ENCODE data around the gene PRR5. TPM values are rescaled to one million over a fixed set of nuclear protein-coding genes. Genes with fewer than 3 reads are reported as not detected.

PRR5 gene
- total RNA-seq, 2 experiments from 2014 or later = 29.7 to 30.6 TPM

GRCh38 chr22:44729391-44730021, 27.5 kb downstream of the PRR5 start:
- Mint-ChIP-seq H3K4me3 (no peak overlapping the region), H3K4me1 (no peaks in the 10 kb centered on the region), H3K27me3 (no peaks in the 10 kb centered on the region), H3K36me3 (ENCODE audit: low read depth) (peaks cover 4% of the 10 kb centered on the region), H3K27ac (no peak overlapping the region), H3K9me3 (peaks cover 2% of the 10 kb centered on the region)
- CTCF ChIA-PET = interaction anchor here (0.5 to 1.3 kb wide), 3 partner anchors 45 to 1032 kb away, joined by 3 to 5 read pairs (median 5); no protein-coding TSS in a partner anchor
- POLR2A ChIA-PET = no interaction called here
- DNase-seq = no peak

DNA sequence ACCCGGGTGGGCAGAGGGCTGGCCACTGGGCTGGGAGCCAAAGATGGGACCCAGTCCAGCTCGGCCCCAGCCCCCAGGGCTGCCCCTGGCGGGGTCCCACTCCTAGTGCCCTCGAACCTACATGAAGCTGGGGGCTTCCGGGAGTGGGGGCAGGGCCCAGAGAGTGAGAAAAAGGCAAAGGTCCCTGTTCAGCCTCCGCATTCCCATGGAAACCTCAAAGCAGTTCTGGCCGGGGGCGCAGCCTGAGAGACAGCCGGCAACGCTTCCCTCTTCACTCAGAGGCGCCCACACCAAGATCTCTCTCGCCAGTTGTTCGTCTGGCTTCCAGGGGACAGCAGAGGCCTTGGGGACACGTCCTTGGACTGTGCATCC, 28.0 kb downstream of the PRR5 start:
- no peak overlapping the region for H3K27ac Mint-ChIP-seq
- DNase-seq = no peak
- CTCF ChIA-PET = interaction anchor here (0.5 to 0.8 kb wide), 3 partner anchors 11 to 1032 kb away, joined by 3 to 5 read pairs (median 4); no protein-coding TSS in a partner anchor

GRCh38 chr22:44730490-44731356, 28.7 kb downstream of the PRR5 start:
- H3K36me3 Mint-ChIP-seq (ENCODE audit: low read depth) = peaks cover 4% of the 10 kb centered on the region
- DNase-seq = no peak
- no peaks in the 10 kb centered on the region for H3K4me1 Mint-ChIP-seq
- peaks cover 2% of the 10 kb centered on the region for H3K9me3 Mint-ChIP-seq
- H3K27ac Mint-ChIP-seq = no peak overlapping the region
- H3K4me3 Mint-ChIP-seq = no peak overlapping the region
- H3K27me3 Mint-ChIP-seq = no peaks in the 10 kb centered on the region
- CTCF ChIA-PET = interaction anchor here (0.6 to 0.9 kb wide), 3 partner anchors 12 to 1033 kb away, joined by 3 to 4 read pairs (median 3); no protein-coding TSS in a partner anchor
- POLR2A ChIA-PET = no interaction called here

More for the DNA sequence above, 28.0 kb downstream of the PRR5 start:
- H3K4me3 Mint-ChIP-seq = no peak overlapping the region
- peaks cover 4% of the 10 kb centered on the region for H3K36me3 Mint-ChIP-seq (ENCODE audit: low read depth)
- H3K27me3 Mint-ChIP-seq = no peaks in the 10 kb centered on the region
- H3K9me3 Mint-ChIP-seq = peaks cover 2% of the 10 kb centered on the region
- H3K4me1 Mint-ChIP-seq = no peaks in the 10 kb centered on the region
- POLR2A ChIA-PET = no interaction called here

DNA sequence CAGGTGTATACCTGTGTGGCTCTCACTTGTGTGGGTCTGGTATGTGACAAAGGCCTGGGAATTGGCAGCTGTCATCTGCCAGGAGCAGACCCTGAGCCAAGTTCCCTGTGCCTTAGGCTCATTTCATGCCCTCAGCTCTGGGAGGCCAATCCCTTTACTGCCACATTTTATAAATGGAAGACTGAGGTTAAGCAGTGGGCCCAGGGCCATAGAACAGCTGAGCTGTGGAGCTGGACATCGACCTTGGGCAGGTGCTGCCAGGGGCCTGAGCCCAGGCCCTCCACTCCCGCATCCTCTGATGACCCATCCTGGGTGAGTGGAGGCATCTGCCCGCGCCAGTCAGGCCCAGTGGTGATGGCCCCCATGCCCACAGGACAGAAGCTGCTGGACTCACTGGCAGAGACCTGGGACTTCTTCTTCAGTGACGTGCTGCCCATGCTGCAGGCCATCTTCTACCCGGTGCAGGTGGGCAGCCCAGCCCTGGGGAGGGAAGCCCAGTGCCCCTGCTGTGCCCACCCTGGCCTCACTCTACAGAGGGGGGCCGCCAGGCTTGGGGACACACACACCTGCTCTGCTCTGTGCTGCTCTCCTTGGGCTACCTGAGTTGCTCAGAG, 29.5 kb downstream of the PRR5 start:
- POLR2A ChIA-PET = no interaction called here
- H3K36me3 Mint-ChIP-seq (ENCODE audit: low read depth) = peaks cover 4% of the 10 kb centered on the region

DNA sequence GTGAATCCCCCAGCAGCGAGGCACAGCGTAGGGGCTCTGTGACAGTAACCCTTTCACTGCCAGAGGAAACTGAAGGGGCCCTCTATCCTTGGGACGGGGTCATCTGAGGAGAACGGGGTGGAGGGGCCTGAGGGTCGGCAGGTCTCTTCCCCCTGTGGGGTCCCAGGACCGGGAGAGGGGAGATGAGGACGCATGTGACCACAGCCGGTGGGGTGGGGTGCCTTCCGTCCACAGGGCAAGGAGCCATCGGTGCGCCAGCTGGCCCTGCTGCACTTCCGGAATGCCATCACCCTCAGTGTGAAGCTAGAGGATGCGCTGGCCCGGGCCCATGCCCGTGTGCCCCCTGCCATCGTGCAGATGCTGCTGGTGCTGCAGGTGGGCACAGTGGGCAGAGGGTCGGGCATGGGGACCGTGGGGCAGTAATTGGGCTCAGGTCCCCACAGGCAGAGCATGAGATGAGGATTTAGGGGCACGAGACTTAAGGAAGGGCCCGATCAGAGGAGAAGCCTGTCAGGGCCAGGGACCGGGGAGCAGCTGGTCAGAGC, 30.1 kb downstream of the PRR5 start:
- peaks cover 2% of the 10 kb centered on the region for H3K9me3 Mint-ChIP-seq
- no peaks in the 10 kb centered on the region for H3K27me3 Mint-ChIP-seq
- H3K4me3 Mint-ChIP-seq = no peak overlapping the region
- ChIA-PET POLR2A (no interaction called here), CTCF (no interaction called here)
- H3K4me1 Mint-ChIP-seq = no peaks in the 10 kb centered on the region
- no peak for DNase-seq
- no peak overlapping the region for H3K27ac Mint-ChIP-seq
- peaks cover 4% of the 10 kb centered on the region for H3K36me3 Mint-ChIP-seq (ENCODE audit: low read depth)

More for the DNA sequence above, 29.5 kb downstream of the PRR5 start:
- Mint-ChIP-seq H3K4me3 (no peak overlapping the region), H3K27me3 (no peaks in the 10 kb centered on the region), H3K9me3 (peaks cover 2% of the 10 kb centered on the region), H3K4me1 (no peaks in the 10 kb centered on the region), H3K27ac (no peak overlapping the region)
- no peak for DNase-seq
- CTCF ChIA-PET = interaction anchor here (0.9 kb wide), 1 partner anchor 46 kb away, joined by 3 read pairs; no protein-coding TSS in a partner anchor

- H3K9me3 Mint-ChIP-seq = peaks cover 2% of the 10 kb centered on the region
- H3K27ac Mint-ChIP-seq = no peak overlapping the region
- POLR2A ChIA-PET = no interaction called here
- peaks cover 4% of the 10 kb centered on the region for H3K36me3 Mint-ChIP-seq (ENCODE audit: low read depth)
- CTCF ChIA-PET = interaction anchor here (1.6 kb wide), 1 partner anchor 48 kb away, joined by 5 read pairs; no protein-coding TSS in a partner anchor
- no peak overlapping the region for H3K4me3 Mint-ChIP-seq
- H3K4me1 Mint-ChIP-seq = no peaks in the 10 kb centered on the region
- no peaks in the 10 kb centered on the region for H3K27me3 Mint-ChIP-seq
- no peak for DNase-seq
Observed at GRCh38 chr22:44732661-44733060, 30.7 kb downstream of the PRR5 start.

- H3K4me1 Mint-ChIP-seq = no peaks in the 10 kb centered on the region
- ChIA-PET CTCF (interaction anchor here (0.6 to 1.6 kb wide), 2 partner anchors 49 to 661 kb away, joined by 3 to 5 read pairs; no protein-coding TSS in a partner anchor), POLR2A (no interaction called here)
- no peak overlapping the region for H3K4me3 Mint-ChIP-seq
- no peak overlapping the region for H3K27ac Mint-ChIP-seq
- DNase-seq = no peak
- peaks cover 2% of the 10 kb centered on the region for H3K9me3 Mint-ChIP-seq
- H3K27me3 Mint-ChIP-seq = no peaks in the 10 kb centered on the region
- H3K36me3 Mint-ChIP-seq (ENCODE audit: low read depth) = peaks cover 4% of the 10 kb centered on the region
Observed at GRCh38 chr22:44733426-44734106, 31.6 kb downstream of the PRR5 start.

GRCh38 chr22:44734278-44734677, 32.3 kb downstream of the PRR5 start:
- Mint-ChIP-seq H3K27ac (no peak overlapping the region), H3K36me3 (ENCODE audit: low read depth) (peaks cover 4% of the 10 kb centered on the region), H3K4me1 (no peaks in the 10 kb centered on the region), H3K27me3 (no peaks in the 10 kb centered on the region), H3K9me3 (peaks cover 2% of the 10 kb centered on the region), H3K4me3 (no peak overlapping the region)
- ChIA-PET POLR2A (no interaction called here), CTCF (interaction anchor here (1.6 kb wide), 1 partner anchor 49 kb away, joined by 5 read pairs; no protein-coding TSS in a partner anchor)
- DNase-seq = no peak

DNA sequence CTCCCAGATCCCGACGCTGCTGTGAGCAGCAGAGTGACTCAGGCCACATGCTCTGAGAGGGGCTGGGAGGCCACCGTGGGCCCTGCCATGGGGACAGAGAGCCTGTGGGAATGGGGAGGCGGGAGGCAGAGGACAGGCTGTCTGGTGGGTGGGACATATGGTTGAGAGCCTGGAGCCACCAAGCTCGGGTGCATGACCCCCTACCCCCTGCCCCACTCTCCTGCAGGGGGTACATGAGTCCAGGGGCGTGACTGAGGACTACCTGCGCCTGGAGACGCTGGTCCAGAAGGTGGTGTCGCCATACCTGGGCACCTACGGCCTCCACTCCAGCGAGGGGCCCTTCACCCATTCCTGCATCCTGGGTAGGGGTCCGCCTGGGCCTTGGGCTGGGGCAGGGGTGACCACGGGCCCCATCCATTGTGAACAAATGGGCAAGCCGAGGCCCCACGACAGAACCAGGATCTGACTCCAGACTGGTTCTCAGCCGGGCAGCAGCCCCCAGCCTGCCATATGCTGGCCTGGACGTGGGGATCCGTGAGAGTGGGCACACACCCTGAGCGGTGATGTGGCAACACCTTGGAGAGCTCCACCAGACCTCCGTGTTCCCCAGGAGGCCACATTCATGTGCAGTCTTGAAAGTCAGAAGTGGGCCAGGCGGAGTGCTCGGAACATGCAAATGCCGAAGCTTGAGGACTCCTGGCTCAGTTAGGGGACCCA, 33.0 kb downstream of the PRR5 start:
- peaks cover 4% of the 10 kb centered on the region for H3K36me3 Mint-ChIP-seq (ENCODE audit: low read depth)
- H3K9me3 Mint-ChIP-seq = peaks cover 2% of the 10 kb centered on the region
- no peaks in the 10 kb centered on the region for H3K4me1 Mint-ChIP-seq
- ChIA-PET CTCF (interaction anchor here (0.8 to 2.5 kb wide), 3 partner anchors 35 to 50 kb away, joined by 4 to 17 read pairs (median 4); no protein-coding TSS in a partner anchor), POLR2A (no interaction called here)
- H3K27ac Mint-ChIP-seq = no peak overlapping the region
- no peak overlapping the region for H3K4me3 Mint-ChIP-seq
- no peaks in the 10 kb centered on the region for H3K27me3 Mint-ChIP-seq
- DNase-seq = no peak

DNA sequence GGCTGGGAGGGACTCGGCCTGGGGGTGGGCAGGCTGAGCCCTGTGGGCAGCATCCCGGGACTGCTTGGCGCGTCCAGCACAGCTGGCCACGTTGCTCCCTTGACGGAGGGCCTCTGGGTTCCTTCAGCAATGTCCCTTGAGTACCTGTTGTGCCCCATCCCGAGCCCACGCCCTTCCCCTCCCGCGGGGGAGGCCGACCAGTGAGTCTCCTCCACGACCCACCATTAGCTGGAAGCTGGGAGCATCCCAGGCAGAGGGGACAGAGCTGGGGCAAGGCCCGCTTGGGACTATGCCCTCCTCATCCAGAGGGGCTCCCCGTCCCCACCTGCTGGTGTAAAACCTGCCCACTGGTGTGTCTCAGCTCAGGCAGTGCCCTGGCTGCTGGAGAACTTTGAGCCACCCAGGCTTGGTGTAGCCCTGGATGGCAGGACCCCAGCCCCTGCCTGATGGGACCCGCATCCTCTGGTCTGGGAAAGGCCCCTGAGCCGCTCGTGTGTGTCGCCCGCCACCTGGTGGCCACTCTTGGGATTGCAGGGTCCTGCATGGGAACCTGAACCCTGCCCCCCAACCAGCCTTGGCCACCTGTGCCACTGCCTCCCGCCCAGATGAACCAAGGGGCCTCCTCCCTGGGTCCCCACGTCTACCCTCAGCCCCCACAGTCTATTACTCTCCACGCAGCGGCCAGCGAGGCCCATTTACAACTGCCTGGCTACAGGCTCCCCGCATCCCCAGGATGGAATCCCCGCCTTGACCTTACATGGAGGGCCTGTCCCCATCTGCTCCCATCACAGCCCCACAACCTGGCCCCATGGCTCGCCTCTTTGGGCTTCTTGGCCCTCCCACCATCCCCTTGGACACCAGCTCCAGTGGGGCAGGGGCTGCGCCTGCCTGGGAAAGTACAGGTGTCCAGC, 33.8 kb downstream of the PRR5 start:
- Mint-ChIP-seq H3K4me3 (no peak overlapping the region), H3K27ac (peak overlapping the region; percentile 36), H3K9me3 (peaks cover 2% of the 10 kb centered on the region), H3K27me3 (no peaks in the 10 kb centered on the region), H3K4me1 (no peaks in the 10 kb centered on the region), H3K36me3 (ENCODE audit: low read depth) (peaks cover 1% of the 10 kb centered on the region)
- peak; percentile 81 for DNase-seq
- ChIA-PET POLR2A (no interaction called here), CTCF (interaction anchor here (0.6 to 2.5 kb wide), 7 partner anchors 11 to 72 kb away, joined by 3 to 17 read pairs (median 4); no protein-coding TSS in a partner anchor)

Data from activated CD4-positive, alpha-beta T cell treated with anti-CD3 and anti-CD28 coated beads, Interleukin-2, amount 10 ng/mL, durations not matched to agents 7 days and 5 days (primary cell).